GM21360 (cell line): ENCODE results near the gene SLC26A11.

Source experiments
- ATAC-seq: cut with Tn5 transposase; IDR thresholded peaks from one replicate; pipeline ENCODE4 v1.9.1; 2021; ENCODE audit warnings: mild to moderate bottlenecking, moderate library complexity; ENCODE audit not compliant: unreplicated experiment

Gene SLC26A11

DNA sequence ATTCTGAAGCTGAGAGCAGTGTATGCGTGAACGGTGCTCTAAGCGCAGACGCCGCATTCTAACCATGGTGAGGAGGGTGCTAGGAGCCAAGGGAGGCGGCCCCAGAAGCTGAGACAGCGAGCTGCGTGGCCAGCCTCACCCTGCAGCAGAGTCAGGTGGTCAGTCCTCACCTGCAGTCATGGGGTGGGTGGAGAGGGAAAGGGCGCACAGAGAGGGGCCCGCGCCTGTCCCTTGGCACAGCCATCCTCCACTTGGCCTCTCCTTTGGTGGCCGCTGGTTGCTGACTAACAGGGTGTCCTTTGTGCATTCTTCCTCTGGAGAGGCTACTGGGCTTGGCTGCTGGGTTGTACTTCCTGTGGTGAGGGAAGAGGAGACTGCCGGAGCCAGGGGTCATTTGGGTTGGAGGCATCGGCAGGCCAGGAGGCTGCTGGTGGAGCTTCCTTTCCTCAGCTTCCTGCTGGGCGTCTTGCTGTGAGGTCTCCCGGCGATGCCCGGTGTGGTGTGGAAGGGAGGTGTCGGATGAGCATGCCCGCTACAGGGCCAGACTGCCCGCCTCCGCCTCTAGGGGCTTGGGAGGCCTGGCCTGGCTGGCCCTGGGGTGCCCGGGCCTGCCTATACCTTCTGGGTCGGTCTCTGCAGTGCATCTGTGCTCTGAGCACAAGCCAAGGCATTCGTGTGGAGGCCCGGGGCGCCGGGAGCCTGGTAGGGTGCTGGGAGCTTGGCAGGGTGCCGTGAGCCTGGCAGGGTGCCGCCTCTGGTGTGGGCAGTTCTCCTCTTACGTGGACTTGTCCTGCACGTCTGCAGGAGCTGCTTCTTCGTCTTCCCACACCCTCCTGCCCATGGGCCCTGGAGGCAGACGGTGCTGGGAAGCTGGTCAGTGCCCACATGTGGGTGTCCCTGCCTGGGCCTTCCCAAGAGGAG is 57.8 kb downstream of the SLC26A11 start:
- ATAC-seq, result no peak

GRCh38 chr17:80279895-80280294 is 59.7 kb downstream of the SLC26A11 start:
- no peak for ATAC-seq

- ATAC-seq, result no peak
Observed at GRCh38 chr17:80281516-80281915, 61.3 kb downstream of the SLC26A11 start.

DNA sequence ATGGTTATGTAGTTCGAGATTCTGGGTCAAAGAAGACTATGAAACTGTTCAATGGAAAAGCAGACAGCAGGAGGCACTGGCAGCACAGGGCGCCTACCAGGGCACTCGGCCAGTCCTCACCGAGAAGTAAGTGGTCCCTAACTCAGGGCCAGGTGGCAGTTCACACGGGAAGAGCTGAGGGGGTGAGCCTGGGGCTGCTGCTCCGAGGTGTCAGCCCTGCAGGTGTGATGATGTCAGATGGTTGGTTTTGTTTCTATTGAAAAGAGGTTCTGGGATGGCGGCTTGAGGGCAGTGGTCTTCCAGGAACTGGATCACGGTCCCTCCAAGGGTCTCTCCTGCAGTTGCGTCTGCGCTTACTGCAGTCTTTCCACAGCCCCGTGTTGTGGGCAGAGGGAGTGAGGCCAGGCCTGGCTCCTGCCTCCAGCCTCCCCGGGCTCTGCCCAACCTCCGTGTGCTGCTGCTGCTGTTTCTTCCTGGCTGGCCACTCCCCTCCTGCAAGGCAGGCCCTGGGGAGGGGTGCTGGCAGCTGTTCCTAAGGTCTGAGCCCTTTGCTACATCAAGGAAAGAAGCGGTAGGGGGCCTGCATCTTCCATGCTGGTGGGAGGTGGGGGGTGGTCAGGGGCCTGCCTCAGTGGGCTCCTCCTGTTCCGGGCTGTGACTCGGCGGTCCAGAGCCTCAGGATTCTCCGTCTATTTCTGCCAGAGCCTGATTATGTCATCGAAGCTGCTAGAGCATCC is 63.1 kb downstream of the SLC26A11 start:
- ATAC-seq, result no peak

- ATAC-seq, result no peak
Observed at GRCh38 chr17:80284631-80285030, 64.4 kb downstream of the SLC26A11 start.

- no peak for ATAC-seq
Observed at GRCh38 chr17:80285237-80285920, 65.2 kb downstream of the SLC26A11 start.

DNA sequence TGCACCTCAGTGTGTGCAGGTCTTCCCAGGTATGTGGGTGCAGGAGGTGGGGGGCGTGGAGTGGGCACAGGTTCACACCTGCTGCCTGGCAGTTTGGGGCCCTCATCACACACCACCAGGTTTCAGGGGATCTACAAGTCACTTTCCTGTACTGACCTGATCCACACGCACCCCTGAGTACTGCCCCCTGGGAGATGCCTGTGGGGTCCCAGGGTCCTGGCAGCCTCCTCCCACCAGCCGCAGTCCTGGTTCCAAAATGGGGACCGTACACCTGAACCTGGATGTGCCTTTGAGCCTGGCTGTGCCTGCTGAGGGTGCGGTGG is 66.4 kb downstream of the SLC26A11 start:
- no peak for ATAC-seq

- ATAC-seq, result no peak
Observed at GRCh38 chr17:80287038-80287437, 66.8 kb downstream of the SLC26A11 start.

DNA sequence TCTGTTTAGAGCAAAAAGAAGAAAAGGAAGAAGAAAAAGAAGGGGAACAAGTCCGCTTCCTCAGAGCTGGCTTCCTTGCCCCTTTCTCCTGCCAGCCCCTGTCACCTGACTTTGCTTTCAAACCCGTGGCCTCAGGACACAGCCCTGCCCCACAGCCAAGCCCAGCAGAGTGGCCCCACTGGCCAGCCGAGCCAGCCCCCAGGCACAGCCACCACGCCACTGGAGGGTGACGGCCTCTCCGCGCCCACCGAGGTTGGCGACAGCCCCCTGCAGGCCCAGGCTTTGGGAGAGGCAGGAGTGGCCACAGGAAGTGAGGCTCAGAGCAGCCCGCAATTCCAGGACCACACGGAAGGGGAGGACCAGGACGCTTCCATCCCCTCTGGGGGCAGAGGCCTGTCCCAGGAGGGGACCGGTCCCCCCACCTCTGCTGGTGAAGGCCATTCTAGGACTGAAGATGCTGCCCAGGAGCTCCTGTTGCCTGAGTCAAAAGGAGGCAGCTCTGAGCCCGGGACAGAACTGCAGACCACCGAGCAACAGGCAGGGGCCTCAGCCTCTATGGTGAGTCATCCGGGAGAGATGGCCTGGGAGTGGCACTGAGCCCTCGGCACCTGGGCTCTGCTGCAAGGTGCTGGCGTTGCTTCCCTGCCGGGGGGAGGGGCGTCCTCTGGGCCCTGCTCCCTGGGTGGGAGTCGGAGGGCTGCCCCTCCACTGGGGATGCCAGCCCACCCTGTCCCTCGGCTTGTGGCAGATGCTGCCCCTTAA is 67.8 kb downstream of the SLC26A11 start:
- ATAC-seq, result no peak

DNA sequence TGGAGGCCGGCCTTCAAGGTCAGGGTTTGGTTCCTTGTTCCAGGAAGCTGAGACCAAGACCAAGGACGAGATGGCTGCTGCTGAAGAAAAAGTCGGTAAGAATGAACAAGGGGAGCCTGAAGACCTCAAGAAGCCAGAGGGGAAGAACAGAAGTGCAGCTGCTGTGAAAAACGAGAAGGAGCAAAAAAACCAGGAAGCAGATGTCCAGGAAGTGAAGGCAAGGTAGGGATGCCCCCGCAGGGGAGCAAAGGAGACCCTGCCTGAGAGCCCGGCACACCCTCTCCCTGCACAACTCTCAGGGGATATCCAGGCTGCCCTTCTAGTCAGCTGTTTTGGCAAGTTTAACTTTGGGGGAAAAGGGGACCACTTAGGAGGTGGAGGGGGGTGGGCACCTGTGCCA is 69.4 kb downstream of the SLC26A11 start:
- no peak for ATAC-seq

DNA sequence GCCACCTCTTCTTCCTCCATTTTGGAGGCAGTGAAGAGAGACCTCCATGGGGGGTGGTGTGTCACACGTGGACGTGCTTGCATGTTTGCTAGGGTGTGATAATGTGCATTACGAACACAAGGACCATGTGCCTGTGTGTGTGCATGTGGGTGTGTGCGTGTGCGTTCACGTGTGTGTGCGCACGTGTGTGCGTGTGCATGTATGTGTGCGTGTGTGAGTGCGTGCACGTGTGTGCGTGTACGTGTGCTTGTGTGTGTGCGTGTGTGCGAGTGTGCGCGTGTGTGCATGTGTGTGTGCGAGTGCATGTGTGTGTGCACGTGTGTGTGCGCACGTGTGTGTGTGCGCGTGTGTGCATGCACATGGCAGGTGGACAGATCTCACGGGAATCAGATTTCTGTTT is 69.9 kb downstream of the SLC26A11 start:
- ATAC-seq, result no peak

DNA sequence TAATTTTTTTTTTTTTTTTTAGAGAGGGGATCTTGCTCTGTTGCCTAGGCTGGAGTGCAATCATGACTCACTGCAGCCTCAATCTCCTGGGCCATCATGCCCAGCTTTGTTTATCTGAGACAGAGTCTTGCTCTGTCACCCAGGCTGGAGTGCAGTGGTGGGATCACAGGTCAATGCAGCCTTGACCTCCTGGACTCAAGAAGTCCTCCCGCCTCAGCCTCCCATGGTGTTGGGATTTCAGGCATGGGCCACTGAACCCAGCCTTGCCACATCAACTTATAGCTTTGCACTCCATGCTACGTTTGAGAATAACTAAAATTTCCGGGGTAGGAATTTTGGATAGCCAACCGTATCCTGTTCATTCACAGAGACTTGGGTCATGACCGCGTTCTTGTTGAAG is 71.0 kb downstream of the SLC26A11 start:
- no peak for ATAC-seq

GRCh38 chr17:80291691-80292487 is 71.7 kb downstream of the SLC26A11 start:
- no peak for ATAC-seq

DNA sequence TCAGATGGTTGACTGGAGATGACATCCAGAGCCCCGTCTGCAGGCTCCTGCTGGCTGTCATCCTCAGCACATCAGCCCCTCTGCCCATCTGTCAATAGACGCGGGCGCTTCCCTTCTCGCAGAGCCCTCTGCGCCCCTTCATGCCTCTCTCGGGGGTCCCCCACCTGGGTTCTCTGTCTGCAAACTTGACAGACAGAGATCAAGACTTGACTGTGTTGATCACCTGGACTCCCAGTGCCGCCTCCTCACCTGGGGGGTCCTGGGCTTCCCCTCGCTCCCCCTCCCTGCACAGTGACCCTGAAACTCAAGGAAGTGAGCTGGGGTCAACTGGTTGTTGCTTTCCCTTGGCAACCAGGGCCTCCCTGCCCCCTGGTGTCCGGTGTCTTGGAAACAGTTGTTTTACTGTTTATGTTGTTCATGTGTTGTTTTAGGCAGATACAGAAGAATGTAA is 72.3 kb downstream of the SLC26A11 start:
- ATAC-seq, result no peak

GRCh38 chr17:80294210-80294609 is 74.0 kb downstream of the SLC26A11 start:
- ATAC-seq, result no peak

- ATAC-seq, result no peak
Observed at GRCh38 chr17:80294653-80295052, 74.4 kb downstream of the SLC26A11 start.

DNA sequence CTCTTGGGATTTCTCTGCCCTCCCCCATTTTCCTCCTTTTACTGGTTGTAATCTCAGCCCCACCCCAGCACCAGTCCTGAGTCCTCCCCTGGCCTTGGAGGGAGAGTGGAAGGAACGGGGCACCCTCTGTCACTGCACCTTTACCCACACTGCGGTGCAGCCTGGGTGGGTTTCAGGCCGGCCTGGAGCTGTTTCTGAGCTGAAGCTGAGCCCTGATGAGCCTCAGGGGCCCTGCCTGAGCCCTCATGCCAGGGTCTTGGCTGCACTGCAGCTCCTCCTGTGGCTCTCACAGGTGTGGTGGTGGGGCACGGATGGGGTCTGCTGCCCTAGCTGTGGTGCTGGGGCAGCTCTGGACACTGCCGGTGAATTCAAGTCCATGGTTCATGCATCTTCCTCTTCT is 74.9 kb downstream of the SLC26A11 start:
- ATAC-seq, result no peak

GRCh38 chr17:80295559-80295958 is 75.3 kb downstream of the SLC26A11 start:
- ATAC-seq, result no peak

DNA sequence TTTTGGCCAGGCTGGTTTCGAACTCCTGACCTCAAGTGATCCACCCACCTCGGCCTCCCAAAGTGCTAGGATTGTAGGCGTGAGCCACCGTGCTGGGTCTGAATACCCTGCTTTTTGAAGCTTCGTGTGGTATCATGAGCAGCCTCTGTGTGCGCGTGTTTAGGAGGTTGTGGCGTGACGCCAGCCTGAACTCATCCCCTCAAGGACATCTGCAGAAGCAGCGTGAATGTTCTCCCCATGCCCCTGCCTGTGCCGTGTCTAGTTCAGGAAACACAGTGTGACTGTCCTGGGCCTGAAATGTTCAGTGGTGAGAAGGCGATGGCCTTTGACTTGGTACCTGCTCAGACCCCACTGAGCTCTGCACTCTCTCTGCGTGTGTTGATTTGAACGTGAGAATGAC is 76.0 kb downstream of the SLC26A11 start:
- no peak for ATAC-seq

GRCh38 chr17:80297996-80298560 is 77.9 kb downstream of the SLC26A11 start:
- ATAC-seq, result no peak
